ENCODE data around the gene CNTNAP2.
A peak's percentile ranks its signal among the peaks of the same experiment; 100 is the strongest.

Gene CNTNAP2

GRCh38 chr7:147982307-147982706, 1865.7 kb downstream of the CNTNAP2 start:
- peak overlapping the region; percentile 39 for H2AFZ ChIP-seq (ENCODE audit: low read depth)
- TF ChIP-seq, protein P1, sequence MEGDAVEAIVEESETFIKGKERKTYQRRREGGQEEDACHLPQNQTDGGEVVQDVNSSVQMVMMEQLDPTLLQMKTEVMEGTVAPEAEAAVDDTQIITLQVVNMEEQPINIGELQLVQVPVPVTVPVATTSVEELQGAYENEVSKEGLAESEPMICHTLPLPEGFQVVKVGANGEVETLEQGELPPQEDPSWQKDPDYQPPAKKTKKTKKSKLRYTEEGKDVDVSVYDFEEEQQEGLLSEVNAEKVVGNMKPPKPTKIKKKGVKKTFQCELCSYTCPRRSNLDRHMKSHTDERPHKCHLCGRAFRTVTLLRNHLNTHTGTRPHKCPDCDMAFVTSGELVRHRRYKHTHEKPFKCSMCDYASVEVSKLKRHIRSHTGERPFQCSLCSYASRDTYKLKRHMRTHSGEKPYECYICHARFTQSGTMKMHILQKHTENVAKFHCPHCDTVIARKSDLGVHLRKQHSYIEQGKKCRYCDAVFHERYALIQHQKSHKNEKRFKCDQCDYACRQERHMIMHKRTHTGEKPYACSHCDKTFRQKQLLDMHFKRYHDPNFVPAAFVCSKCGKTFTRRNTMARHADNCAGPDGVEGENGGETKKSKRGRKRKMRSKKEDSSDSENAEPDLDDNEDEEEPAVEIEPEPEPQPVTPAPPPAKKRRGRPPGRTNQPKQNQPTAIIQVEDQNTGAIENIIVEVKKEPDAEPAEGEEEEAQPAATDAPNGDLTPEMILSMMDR (conservative IDR thresholded peaks at IDR 0.05; ENCODE audit: low read depth, low read length), result no peak

GRCh38 chr7:147984265-147984664, 1867.7 kb downstream of the CNTNAP2 start:
- Histone ChIP-seq H3K4me2 (no peak overlapping the region; the same call in 1 of the 2 replicates), H3K4me3 (IDR thresholded peaks at IDR 0.05; ENCODE audit: insufficient read depth, low read depth, low read length) (no peak overlapping the region)
- TF ChIP-seq, protein P1 (conservative IDR thresholded peaks at IDR 0.05; ENCODE audit: low read depth, low read length), result no peak

More at GRCh38 chr7:147982307-147982706, 1865.7 kb downstream of the CNTNAP2 start:
- H3K4me3 ChIP-seq (IDR thresholded peaks at IDR 0.05; ENCODE audit: insufficient read depth, low read depth, low read length), result no peak overlapping the region
- peak overlapping the region; percentile 49 for H3K9ac ChIP-seq
- H4K20me1 ChIP-seq (ENCODE audit: insufficient read depth), result no peaks in the 10 kb centered on the region
- peak overlapping the region; percentile 94 for H3K4me2 ChIP-seq
- H3K27ac ChIP-seq, result peak overlapping the region; percentile 75
- H3K4me1 ChIP-seq (ENCODE audit: low read depth, poor library complexity, severe bottlenecking), result peaks cover 46% of the 10 kb centered on the region
- H3K36me3 ChIP-seq (ENCODE audit: insufficient read depth), result no peaks in the 10 kb centered on the region
- no peaks in the 10 kb centered on the region for H3K27me3 ChIP-seq (ENCODE audit: insufficient read depth, low read depth)
- H3K79me2 ChIP-seq (ENCODE audit: insufficient read depth, low read depth), result no peaks in the 10 kb centered on the region

DNA sequence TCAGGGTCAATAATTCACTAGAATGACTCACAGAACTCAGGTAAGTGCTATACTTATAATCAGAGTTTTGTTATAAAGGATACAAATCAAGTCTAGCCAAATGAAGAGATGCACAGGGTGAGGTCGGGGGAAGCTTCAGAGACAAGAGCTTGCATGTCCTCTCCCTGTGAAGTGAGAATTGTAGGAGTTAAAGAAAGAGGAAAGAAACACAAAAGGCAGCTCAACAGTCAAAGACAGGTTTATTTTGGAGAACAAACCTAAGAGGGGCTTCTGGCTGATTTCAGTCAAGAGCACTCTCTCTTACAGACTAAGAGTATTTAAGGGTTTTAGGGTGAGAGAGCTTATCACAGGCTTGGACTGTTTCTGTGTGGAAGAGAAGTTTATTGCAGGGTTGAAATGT, 1873.5 kb downstream of the CNTNAP2 start:
- no peak overlapping the region for H3K4me2 ChIP-seq
- TF ChIP-seq, protein P1 (conservative IDR thresholded peaks at IDR 0.05; ENCODE audit: low read depth, low read length), result no peak
- H3K79me2 ChIP-seq (ENCODE audit: insufficient read depth, low read depth), result no peaks in the 10 kb centered on the region
- H3K27ac ChIP-seq, result no peak overlapping the region
- H2AFZ ChIP-seq (ENCODE audit: low read depth), result no peak overlapping the region
- no peaks in the 10 kb centered on the region for H4K20me1 ChIP-seq (ENCODE audit: insufficient read depth)
- H3K36me3 ChIP-seq (ENCODE audit: insufficient read depth), result no peaks in the 10 kb centered on the region
- no peak overlapping the region for H3K9ac ChIP-seq
- no peaks in the 10 kb centered on the region for H3K27me3 ChIP-seq (ENCODE audit: insufficient read depth, low read depth)
- H3K4me3 ChIP-seq (IDR thresholded peaks at IDR 0.05; ENCODE audit: insufficient read depth, low read depth, low read length), result no peak overlapping the region
- H3K4me1 ChIP-seq (ENCODE audit: low read depth, poor library complexity, severe bottlenecking), result no peaks in the 10 kb centered on the region

More at GRCh38 chr7:147984265-147984664, 1867.7 kb downstream of the CNTNAP2 start:
- Histone ChIP-seq H3K4me1 (ENCODE audit: low read depth, poor library complexity, severe bottlenecking) (peaks cover 46% of the 10 kb centered on the region), H3K79me2 (ENCODE audit: insufficient read depth, low read depth) (no peaks in the 10 kb centered on the region), H3K9ac (no peak overlapping the region), H3K27ac (no peak overlapping the region), H2AFZ (ENCODE audit: low read depth) (no peak overlapping the region), H3K27me3 (ENCODE audit: insufficient read depth, low read depth) (no peaks in the 10 kb centered on the region), H3K36me3 (ENCODE audit: insufficient read depth) (no peaks in the 10 kb centered on the region), H4K20me1 (ENCODE audit: insufficient read depth) (no peaks in the 10 kb centered on the region)

DNA sequence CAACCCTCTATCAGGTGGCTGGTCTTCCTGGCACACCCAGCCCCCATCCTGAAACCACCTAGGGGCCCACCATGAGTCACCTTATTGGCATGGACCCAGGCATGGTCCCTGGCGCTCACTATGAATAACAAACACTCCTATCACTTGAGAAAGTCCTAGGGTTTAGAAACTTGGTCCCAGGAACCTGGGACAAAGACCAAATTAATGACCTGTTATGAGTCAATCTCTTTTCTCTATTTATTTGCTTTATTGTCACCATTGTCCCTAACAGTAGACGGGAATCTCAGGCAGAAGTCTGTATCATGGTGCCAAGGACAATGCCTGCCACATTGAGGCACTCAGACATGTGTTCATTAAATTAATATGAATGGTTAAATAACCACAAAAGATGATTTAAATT, 1874.3 kb downstream of the CNTNAP2 start:
- no peak overlapping the region for H2AFZ ChIP-seq (ENCODE audit: low read depth)
- no peaks in the 10 kb centered on the region for H3K36me3 ChIP-seq (ENCODE audit: insufficient read depth)
- H3K4me3 ChIP-seq (IDR thresholded peaks at IDR 0.05; ENCODE audit: insufficient read depth, low read depth, low read length), result no peak overlapping the region
- no peaks in the 10 kb centered on the region for H3K79me2 ChIP-seq (ENCODE audit: insufficient read depth, low read depth)
- no peaks in the 10 kb centered on the region for H3K27me3 ChIP-seq (ENCODE audit: insufficient read depth, low read depth)
- TF ChIP-seq, protein P1 (conservative IDR thresholded peaks at IDR 0.05; ENCODE audit: low read depth, low read length), result no peak
- H4K20me1 ChIP-seq (ENCODE audit: insufficient read depth), result no peaks in the 10 kb centered on the region
- H3K4me2 ChIP-seq, result no peak overlapping the region
- no peak overlapping the region for H3K27ac ChIP-seq
- H3K4me1 ChIP-seq (ENCODE audit: low read depth, poor library complexity, severe bottlenecking), result no peaks in the 10 kb centered on the region
- no peak overlapping the region for H3K9ac ChIP-seq

Data from KMS-11 (cell line).